SK-N-SH treated with all-trans-retinoic acid at 6 μM for 48 hours (cell line): Measurements from ENCODE around the gene RTL3.

Experiments used
- CREB5 ChIP-seq: fragments of 250-450 bp; sonication (Bioruptor Pico); IDR thresholded peaks from 2 replicates; pipeline ENCODE4 v1.5.1; 2020; ENCODE audit warnings: low read depth, mild to moderate bottlenecking, moderate library complexity
- CSRNP3 ChIP-seq: fragments of 250-450 bp; sonication (Bioruptor Pico); IDR thresholded peaks from 2 replicates; pipeline ENCODE4 v1.5.1; 2021; ENCODE audit warnings: mild to moderate bottlenecking, moderate library complexity
- ESRRG ChIP-seq: fragments of 250-450 bp; sonication (Bioruptor Pico); IDR thresholded peaks from 2 replicates; pipeline ENCODE4 v1.6.1; 2021; ENCODE audit warnings: mild to moderate bottlenecking
- GLIS3 ChIP-seq: fragments of 250-450 bp; sonication (Bioruptor Pico); IDR thresholded peaks from 2 replicates; pipeline ENCODE4 v1.5.0; 2020; ENCODE audit warnings: mild to moderate bottlenecking, moderate library complexity
- PATZ1 ChIP-seq: fragments of 250-450 bp; sonication (Bioruptor Pico); IDR thresholded peaks from 2 replicates; pipeline ENCODE4 v1.8.0; 2020; ENCODE audit warnings: mild to moderate bottlenecking, moderate library complexity, borderline replicate concordance
- TCF4 ChIP-seq: fragments of 250-450 bp; sonication (Bioruptor Pico); IDR thresholded peaks from 2 replicates; pipeline ENCODE4 v1.8.0; 2021; ENCODE audit warnings: mild to moderate bottlenecking, moderate library complexity, borderline replicate concordance
- ZFP30 ChIP-seq: fragments of 450-650 bp; formaldehyde crosslinking; IDR thresholded peaks from 2 replicates; pipeline ENCODE4 v1.5.0; 2022; ENCODE audit warnings: mild to moderate bottlenecking, moderate library complexity
- ZNF70 ChIP-seq: fragments of 450-650 bp; formaldehyde crosslinking; IDR thresholded peaks from 2 replicates; pipeline ENCODE4 v1.5.0; 2020; ENCODE audit warnings: mild to moderate bottlenecking, moderate library complexity

DNA sequence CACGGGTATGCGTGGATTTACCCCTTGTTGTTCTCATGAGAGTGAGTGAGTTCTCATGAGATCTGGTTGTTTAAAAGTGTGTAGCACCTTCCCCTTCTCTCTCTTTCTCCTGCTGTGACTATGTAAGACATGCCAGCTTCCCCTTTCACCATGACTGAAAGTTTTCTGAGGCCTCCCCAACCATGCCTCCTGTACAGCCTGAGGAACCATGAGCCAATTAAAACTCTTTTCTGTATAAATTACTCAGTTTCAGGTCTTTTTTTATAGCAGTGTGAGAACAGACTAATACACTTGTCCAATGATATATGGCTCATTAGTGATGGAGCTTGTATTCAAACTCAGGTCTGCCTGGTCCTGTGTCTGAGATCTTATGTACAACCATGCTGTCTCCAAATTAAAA, 28.5 kb upstream of the RTL3 start:
- TF ChIP-seq CSRNP3 (CRISPR knock-in tag) = no peak
- TF ChIP-seq CREB5 (CRISPR knock-in tag) = no peak
- no peak for TF ChIP-seq PATZ1 (CRISPR knock-in tag)
- no peak for TF ChIP-seq TCF4 (CRISPR knock-in tag)
- no peak for TF ChIP-seq ZFP30
- TF ChIP-seq GLIS3 (CRISPR knock-in tag) = no peak
- TF ChIP-seq ESRRG (CRISPR knock-in tag) = no peak
- TF ChIP-seq ZNF70 (CRISPR knock-in tag) = no peak
